HEK293 (cell line): ENCODE measurements around the gene OR1F1.
"Not testable (repeated sequence)": the region's sequence is repeated elsewhere in the genome, so short reads cannot be mapped to it uniquely, and the experiment has no call there.

ENCODE experiments used
- BCL11B ChIP-seq: fragments of 450-650 bp; formaldehyde crosslinking; IDR thresholded peaks from 2 replicates; pipeline ENCODE4 v1.5.1; 2016; ENCODE audit warnings: low read depth, missing biosample characterization, missing genetic modification characterization
- ZBTB8A ChIP-seq: fragments of 450-650 bp; formaldehyde crosslinking; IDR thresholded peaks from 2 replicates; pipeline ENCODE4 v1.5.1; 2016; ENCODE audit warnings: missing biosample characterization, missing genetic modification characterization
- ZNF473 ChIP-seq: fragments of 450-650 bp; formaldehyde crosslinking; IDR thresholded peaks from 2 replicates; pipeline ENCODE4 v1.5.1; 2017; ENCODE audit warnings: missing biosample characterization, missing genetic modification characterization
- ZNF610 ChIP-seq: fragments of 450-650 bp; formaldehyde crosslinking; IDR thresholded peaks from 2 replicates; pipeline ENCODE4 v1.5.1; 2016; ENCODE audit warnings: missing biosample characterization, missing genetic modification characterization, borderline replicate concordance
- TF ChIP-seq, protein P1 (sequence below): fragments of 450-650 bp; formaldehyde crosslinking; IDR thresholded peaks from 2 replicates; pipeline ENCODE4 v1.5.1; 2016; ENCODE audit warnings: missing biosample characterization, missing genetic modification characterization

DNA sequence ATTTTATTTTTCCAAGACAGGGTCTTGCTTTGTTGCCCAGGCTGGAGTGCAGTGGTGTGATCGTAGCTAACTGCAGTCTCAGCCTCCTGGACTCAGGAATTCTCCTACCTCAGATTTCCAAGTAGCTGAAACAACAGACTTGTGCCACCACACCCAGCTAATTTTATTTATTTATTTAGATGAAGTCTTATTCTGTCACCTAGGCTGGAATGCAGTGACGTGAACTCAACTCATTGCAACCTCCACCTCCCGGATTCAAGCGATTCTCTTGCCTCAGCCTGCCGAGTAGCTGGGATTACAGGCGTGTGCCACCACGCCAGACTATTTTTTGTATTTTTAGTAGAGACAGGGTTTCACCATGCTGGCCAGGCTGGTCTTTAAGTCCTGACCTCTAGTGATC, 19.3 kb upstream of the OR1F1 start:
- not testable (repeated sequence) for TF ChIP-seq ZNF473 (tag by site-specific recombination); BCL11B; ZNF610 (tag by site-specific recombination); ZBTB8A (tag by site-specific recombination)
- TF ChIP-seq, protein P1, sequence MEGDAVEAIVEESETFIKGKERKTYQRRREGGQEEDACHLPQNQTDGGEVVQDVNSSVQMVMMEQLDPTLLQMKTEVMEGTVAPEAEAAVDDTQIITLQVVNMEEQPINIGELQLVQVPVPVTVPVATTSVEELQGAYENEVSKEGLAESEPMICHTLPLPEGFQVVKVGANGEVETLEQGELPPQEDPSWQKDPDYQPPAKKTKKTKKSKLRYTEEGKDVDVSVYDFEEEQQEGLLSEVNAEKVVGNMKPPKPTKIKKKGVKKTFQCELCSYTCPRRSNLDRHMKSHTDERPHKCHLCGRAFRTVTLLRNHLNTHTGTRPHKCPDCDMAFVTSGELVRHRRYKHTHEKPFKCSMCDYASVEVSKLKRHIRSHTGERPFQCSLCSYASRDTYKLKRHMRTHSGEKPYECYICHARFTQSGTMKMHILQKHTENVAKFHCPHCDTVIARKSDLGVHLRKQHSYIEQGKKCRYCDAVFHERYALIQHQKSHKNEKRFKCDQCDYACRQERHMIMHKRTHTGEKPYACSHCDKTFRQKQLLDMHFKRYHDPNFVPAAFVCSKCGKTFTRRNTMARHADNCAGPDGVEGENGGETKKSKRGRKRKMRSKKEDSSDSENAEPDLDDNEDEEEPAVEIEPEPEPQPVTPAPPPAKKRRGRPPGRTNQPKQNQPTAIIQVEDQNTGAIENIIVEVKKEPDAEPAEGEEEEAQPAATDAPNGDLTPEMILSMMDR (tag by site-specific recombination), result not testable (repeated sequence)
